Hair follicle dermal papilla cell (primary cell): Measurements from ENCODE around the gene ZNF841. TPM values are rescaled to one million over a fixed set of nuclear protein-coding genes. Genes with fewer than 3 reads are reported as not detected.
A peak's percentile ranks its signal among the peaks of the same experiment; 100 is the strongest.

ENCODE experiments used
- small RNA-seq: library from RNA; depleted of rRNA; stranded (forward); fragments of <200 nt; gene quantifications from one replicate; pipeline ENCODE3, GENCODE V24; 2012
- total RNA-seq: library from RNA; depleted of rRNA; stranded (reverse); fragments of >200 nt; gene quantifications from 2 replicates; pipeline ENCODE4 v1.2.3, GENCODE V29; 2012

ZNF841 gene
- total RNA-seq = 38.1 and 41.0 TPM in 2 replicates

DNA sequence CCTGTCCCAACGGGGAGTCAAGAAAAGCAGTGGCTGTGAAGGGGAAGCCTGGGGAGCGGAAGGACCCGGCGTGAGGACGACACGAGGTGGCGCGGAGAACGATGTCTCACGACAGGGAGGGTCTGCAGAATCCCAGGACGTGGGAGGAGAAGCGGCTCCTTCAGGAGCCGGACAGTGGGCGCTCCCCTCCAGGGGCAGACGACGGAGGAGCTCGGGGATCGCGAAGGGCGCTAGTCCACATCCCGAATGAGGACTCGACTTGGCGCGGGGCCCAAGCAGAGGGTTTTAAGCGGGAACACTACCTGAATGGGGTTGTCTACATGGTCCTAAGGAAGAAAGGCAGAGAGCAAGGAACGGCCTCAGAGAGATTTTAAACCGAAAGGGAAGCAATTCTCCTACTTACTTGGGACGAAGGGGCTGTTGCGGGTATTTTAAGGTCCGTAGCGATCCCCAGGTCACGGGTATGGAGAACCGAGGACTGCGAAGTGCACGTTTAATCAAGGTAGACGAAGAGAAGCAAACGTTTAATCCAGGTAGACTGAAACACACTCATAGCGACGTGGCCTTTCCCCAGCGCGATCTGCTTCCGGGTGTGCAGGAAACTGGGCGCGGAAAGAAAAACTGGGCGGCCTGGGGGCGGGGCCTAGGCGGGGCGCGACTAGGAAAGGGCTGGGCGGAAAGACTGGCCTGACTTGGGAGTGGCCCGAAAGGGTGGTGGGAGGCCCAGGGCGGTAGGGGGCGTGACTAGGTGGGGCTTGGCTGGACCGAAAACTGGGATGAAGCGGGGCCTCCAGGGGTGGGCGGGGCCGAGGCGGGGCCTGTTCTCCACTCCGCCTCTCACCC is at the start of gene ZNF841:
ZNF841 (minus strand) TSS at position 594 of the 843 bp plus-strand sequence. CDS start 10,964 bp downstream, outside the sequence.

DNA sequence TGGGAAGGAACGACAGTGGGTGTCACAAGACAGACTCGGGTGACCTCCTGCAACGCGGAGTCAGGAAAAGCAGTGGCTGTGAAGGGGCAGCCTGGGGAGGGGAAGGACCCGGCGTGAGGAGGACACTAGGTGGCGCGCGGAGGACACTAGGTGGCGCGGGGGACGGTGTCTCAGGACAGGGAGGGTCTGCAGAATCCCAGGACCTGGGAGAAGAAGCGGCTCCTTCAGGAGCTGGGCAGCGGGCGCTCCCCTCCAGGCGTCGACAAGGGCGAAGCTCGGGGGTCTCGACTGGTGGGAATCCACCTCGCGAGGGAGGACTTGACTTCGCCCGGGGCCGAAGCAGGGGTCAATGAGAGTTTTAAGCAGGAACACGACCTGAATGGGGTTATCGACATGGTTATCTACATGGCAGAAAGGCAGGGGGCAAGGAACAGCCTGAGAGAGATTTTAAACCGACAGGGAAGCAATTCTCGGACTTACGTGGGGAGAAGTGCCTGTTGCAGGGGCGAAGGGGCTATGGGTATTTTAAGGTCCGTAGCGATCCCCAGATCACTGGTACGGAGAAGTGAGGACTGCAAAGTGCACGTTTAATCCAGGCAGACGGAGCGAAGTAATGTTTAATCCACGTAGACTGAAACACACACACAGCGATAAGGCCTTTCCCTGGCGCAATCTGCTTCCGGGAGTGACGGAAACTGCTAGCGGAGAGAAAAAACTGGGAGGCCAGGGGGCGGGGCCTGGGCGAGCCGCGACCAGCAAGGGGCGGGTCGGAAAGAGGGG is 43.9 kb upstream of the ZNF841 start, which contains the start of gene ZNF616:
ZNF616 (minus strand) TSS at position 687 of the 780 bp plus-strand sequence. CDS start 9,426 bp downstream, outside the sequence.

DNA sequence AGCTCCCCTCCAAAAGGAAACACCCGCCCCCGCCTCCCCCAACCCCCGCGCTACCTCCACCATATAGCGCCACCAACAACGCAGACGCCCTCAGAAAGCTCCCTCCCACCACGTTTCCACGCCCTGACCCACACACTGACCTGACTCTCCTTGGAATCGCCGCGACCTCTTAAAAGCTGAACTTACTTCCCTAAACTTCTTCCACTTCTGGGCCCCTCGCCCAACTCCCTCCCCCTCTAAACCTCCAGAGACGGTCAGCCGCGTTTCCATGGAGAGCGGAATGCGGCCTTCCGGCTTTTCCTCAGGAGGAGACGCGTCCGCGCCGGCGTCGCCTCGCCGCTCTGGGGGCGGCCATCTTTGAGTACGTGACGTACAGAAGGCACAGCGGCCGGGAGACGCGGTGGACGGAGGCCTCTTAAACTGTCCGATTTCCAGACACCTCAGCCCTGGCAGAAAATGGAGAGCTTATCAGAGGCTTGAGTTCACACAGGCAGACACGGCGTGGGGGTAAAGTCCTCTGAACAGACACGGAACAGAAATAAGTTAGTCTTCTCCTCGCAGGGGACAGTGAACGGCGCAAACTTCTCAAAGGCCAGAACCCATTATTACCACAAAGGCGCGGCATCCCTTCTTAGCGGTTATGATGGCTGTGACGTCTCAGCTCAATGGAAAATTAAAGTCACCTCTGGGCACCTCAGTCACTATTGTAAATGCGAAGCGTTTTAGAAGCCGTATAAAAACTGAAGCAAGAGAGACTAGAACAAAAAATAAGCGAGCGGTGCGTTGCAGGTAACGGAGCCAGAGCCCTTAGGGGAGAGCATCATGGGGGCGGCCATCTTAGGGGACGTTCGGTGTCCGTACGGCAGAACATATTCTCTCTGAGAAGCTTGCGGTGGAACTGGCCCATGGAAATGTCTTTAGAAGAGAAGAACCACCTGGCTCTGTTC is 46.7 kb downstream of the ZNF841 start, which contains the start of gene ZNF432:
ZNF432 (minus strand) TSS at position 284 of the 947 bp plus-strand sequence. CDS start 1,970 bp downstream, outside the sequence.

DNA sequence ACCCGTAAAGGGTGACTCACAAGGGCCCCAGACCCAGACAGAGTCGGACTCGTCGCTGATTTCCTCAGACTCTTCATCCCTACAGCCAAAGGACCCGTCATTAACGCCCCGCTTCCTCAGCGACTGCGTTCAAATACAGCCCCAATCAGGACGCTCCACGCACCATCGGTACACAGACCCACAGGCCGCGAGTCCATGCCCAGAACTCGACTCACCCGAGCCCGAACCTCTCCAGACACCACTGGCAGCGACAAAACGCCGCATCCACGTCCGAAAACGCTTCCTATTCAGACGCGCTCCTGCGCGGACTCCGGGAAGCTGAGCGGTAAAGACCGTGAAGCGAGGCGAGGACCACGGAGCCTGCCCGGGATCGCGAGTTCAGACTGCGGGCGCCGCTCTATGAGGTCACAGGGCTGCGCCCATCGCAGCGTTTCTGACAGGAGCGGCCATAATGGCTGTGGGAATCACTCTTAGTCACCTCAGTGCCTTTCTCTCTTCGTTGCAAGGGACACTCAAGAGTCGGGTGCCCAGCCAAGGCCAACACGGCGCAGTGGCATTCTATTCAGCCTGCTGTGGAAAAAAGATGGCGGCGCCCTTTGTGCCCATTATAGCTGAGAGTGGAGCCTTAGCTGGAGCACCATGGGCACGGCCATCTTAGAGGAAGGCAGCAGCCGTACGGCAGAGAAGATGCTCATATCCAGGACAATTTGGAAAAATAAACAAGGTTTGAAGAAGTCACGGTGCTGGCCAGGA is 67.4 kb downstream of the ZNF841 start, which contains the start of gene ZNF614:
ZNF614 (minus strand) TSS at position 353 of the 753 bp plus-strand sequence. CDS start 2,634 bp downstream, outside the sequence.

Small RNA genes within 50 kb of the gene (small RNA-seq; reads per million reads assigned to genes)
- 4.2 reads per million, percentile 73 among the genes with 10 or more reads in this experiment for gene RPL37P23

Other genes with a start within 250 kb of the ZNF841 start
- gene ZNF577, start 207.8 kb downstream of the ZNF841 start, total RNA-seq = 5.2 and 6.8 TPM in 2 replicates
- 7.2 and 7.8 TPM in 2 replicates for gene ZNF649, start 190.7 kb downstream of the ZNF841 start, total RNA-seq
- 7.1 and 11.1 TPM in 2 replicates for gene ZNF613, start 168.3 kb downstream of the ZNF841 start, total RNA-seq
- gene ZNF350, start 108.9 kb downstream of the ZNF841 start, total RNA-seq = 14.1 and 14.5 TPM in 2 replicates
- 11.8 and 12.1 TPM in 2 replicates for gene ZNF615, start 87.6 kb downstream of the ZNF841 start, total RNA-seq
- 13.4 and 16.6 TPM in 2 replicates for gene ZNF614, start 67.4 kb downstream of the ZNF841 start, total RNA-seq
- gene ZNF432, start 46.9 kb downstream of the ZNF841 start, total RNA-seq = 10.9 and 11.1 TPM in 2 replicates
- gene ZNF616, start 44.2 kb upstream of the ZNF841 start, total RNA-seq = 5.8 and 7.0 TPM in 2 replicates
- 8.9 and 11.2 TPM in 2 replicates for gene ZNF836, start 75.9 kb upstream of the ZNF841 start, total RNA-seq
- 218 and 247 TPM in 2 replicates for gene PPP2R1A, start 94.3 kb upstream of the ZNF841 start, total RNA-seq
- 12.7 and 12.8 TPM in 2 replicates for gene ZNF766, start 173.8 kb upstream of the ZNF841 start, total RNA-seq
- 9.9 and 11.1 TPM in 2 replicates for gene ZNF480, start 201.4 kb upstream of the ZNF841 start, total RNA-seq
- 1.9 and 2.6 TPM in 2 replicates for gene ZNF610, start 240.5 kb upstream of the ZNF841 start, total RNA-seq